GM12801 (cell line): ENCODE measurements around the gene TMEM247.

Experiments used
- TF ChIP-seq, protein P1 (sequence below): IDR thresholded peaks from one replicate; pipeline ENCODE4 v1.5.1; 2011; ENCODE audit warnings: control low read depth; ENCODE audit not compliant: insufficient read length; ENCODE audit errors: extremely low read depth

Gene TMEM247

GRCh38 chr2:46479265-46479664, at the start of gene TMEM247:
Gene TMEM247, plus strand, starts transcription at chr2:46479565.
- TF ChIP-seq, protein P1, sequence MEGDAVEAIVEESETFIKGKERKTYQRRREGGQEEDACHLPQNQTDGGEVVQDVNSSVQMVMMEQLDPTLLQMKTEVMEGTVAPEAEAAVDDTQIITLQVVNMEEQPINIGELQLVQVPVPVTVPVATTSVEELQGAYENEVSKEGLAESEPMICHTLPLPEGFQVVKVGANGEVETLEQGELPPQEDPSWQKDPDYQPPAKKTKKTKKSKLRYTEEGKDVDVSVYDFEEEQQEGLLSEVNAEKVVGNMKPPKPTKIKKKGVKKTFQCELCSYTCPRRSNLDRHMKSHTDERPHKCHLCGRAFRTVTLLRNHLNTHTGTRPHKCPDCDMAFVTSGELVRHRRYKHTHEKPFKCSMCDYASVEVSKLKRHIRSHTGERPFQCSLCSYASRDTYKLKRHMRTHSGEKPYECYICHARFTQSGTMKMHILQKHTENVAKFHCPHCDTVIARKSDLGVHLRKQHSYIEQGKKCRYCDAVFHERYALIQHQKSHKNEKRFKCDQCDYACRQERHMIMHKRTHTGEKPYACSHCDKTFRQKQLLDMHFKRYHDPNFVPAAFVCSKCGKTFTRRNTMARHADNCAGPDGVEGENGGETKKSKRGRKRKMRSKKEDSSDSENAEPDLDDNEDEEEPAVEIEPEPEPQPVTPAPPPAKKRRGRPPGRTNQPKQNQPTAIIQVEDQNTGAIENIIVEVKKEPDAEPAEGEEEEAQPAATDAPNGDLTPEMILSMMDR: no peak

GRCh38 chr2:46430413-46430812, 49.0 kb upstream of the TMEM247 start:
- TF ChIP-seq, protein P1: no peak

DNA sequence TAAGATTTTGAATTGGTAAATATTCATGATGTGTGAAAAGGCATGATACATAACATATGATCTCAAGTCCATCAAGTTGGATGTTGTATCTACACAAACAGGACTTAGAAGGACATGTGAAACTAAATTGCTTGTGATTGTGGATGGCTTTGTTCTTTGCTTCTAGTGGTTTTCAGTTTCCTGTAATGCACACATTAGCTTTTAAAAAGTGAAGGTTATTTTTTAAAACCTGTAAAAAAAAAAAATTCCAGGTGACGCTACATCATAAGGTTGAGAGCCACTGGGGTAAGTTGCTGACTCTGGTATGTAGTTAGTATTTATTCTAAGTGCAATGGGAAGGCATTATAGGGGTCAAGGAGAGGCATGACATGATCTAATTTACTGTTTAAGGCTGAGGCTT, 48.4 kb upstream of the TMEM247 start:
- TF ChIP-seq, protein P1: no peak

GRCh38 chr2:46431481-46432235, 47.7 kb upstream of the TMEM247 start:
- TF ChIP-seq, protein P1: no peak

- TF ChIP-seq, protein P1: no peak
These were observed 44.5 kb upstream of the TMEM247 start for GRCh38 chr2:46434851-46435273.

- TF ChIP-seq, protein P1: no peak
These were observed 44.0 kb upstream of the TMEM247 start for GRCh38 chr2:46435353-46435752.

DNA sequence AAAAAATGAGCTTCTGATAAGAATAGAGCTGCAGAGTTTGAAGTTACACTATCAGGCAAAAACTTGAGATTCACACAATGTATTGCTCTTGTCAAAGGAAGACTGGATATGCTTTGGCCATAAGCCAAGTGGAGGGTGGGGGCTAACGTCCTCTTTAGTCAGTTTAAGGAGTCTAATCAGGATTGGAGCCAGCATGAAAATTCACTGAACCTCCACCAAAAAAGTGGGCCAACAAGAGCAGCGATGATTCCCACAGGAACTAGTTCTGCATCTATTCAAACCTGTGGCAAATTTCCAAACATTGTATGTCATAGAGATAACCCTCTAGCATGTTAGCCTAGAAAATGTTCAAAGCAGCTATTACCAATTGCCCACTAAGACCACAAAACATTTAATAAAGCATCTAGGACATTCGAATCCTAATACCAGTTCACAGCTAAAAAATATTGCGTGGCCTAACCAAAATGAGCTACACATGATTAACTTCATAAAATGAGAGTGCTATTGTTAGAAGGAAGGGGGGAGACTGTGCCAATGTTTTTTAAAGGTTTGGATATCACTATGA, 43.5 kb upstream of the TMEM247 start:
- TF ChIP-seq, protein P1: no peak
